RWPE1 (cell line): ENCODE results near the gene CNGA3.

Source experiments
- CTCF ChIA-PET: fragments of 350-600 bp; sonication (Branson Sonifier 250); formaldehyde crosslinking; extraction: SDS; loops from one replicate; lab custom pipeline; 2021; lab: Yijun Ruan, JAX
- POLR2A ChIA-PET: fragments of 400-600 bp; formaldehyde crosslinking; extraction: SDS; loops from one replicate; lab custom pipeline; 2020; ENCODE audit warnings: antibody characterized with exemption; ENCODE audit not compliant: low non-redundant PET; lab: Yijun Ruan, JAX
- DNase-seq: peaks from one replicate; pipeline ENCODE4 v3.0.0; 2012; ENCODE audit warnings: low spot score
- H3K27ac ChIP-seq: fragments of 450-650 bp; 2 replicates; pipeline ENCODE4 v1.5.1; 2017
- CTCF ChIP-seq: fragments of 450-650 bp; conservative IDR thresholded peaks from 2 replicates; pipeline ENCODE4 v1.5.1; 2017; ENCODE audit warnings: low read depth, mild to moderate bottlenecking

The CNGA3 gene

GRCh38 chr2:98396745-98397355 is 50.6 kb downstream of the CNGA3 start:
- CTCF ChIA-PET = interaction anchor here (0.8 kb wide), 1 partner anchor 731 kb away, joined by 5 read pairs; no protein-coding TSS in a partner anchor
- no peak overlapping the region for H3K27ac ChIP-seq
- POLR2A ChIA-PET = no interaction called here
- no peak for TF ChIP-seq CTCF
- no peak for DNase-seq

- ChIA-PET CTCF (no interaction called here), POLR2A (no interaction called here)
- no peak for DNase-seq
- no peak for TF ChIP-seq CTCF
- H3K27ac ChIP-seq = no peak overlapping the region
These were observed 52.9 kb downstream of the CNGA3 start for GRCh38 chr2:98399140-98399539.

GRCh38 chr2:98403878-98404277 is 57.6 kb downstream of the CNGA3 start:
- TF ChIP-seq CTCF = no peak
- DNase-seq = no peak
- ChIA-PET CTCF (no interaction called here), POLR2A (no interaction called here)
- H3K27ac ChIP-seq = no peak overlapping the region

- DNase-seq = no peak
- ChIA-PET CTCF (no interaction called here), POLR2A (no interaction called here)
- no peak for TF ChIP-seq CTCF
- no peak overlapping the region for H3K27ac ChIP-seq
These were observed 58.4 kb downstream of the CNGA3 start for GRCh38 chr2:98404556-98405250.

- TF ChIP-seq CTCF = no peak
- ChIA-PET POLR2A (no interaction called here), CTCF (no interaction called here)
- no peak for DNase-seq
- no peak overlapping the region for H3K27ac ChIP-seq
These were observed 59.0 kb downstream of the CNGA3 start for GRCh38 chr2:98405301-98405700.

- TF ChIP-seq CTCF = no peak
- H3K27ac ChIP-seq = no peak overlapping the region
- ChIA-PET POLR2A (no interaction called here), CTCF (no interaction called here)
- no peak for DNase-seq
These were observed 61.9 kb downstream of the CNGA3 start for GRCh38 chr2:98408155-98408554.
